Activated T-cell treated with anti-CD3 and anti-CD28 coated beads, Interleukin-2, amount 50 U/mL, for 1 hour (primary cell): ENCODE measurements around the gene ROBO3.

Experiments used
- DNase-seq: peaks from one replicate; pipeline ENCODE4 v3.0.0-alpha.2; 2020

The ROBO3 gene, protein sequence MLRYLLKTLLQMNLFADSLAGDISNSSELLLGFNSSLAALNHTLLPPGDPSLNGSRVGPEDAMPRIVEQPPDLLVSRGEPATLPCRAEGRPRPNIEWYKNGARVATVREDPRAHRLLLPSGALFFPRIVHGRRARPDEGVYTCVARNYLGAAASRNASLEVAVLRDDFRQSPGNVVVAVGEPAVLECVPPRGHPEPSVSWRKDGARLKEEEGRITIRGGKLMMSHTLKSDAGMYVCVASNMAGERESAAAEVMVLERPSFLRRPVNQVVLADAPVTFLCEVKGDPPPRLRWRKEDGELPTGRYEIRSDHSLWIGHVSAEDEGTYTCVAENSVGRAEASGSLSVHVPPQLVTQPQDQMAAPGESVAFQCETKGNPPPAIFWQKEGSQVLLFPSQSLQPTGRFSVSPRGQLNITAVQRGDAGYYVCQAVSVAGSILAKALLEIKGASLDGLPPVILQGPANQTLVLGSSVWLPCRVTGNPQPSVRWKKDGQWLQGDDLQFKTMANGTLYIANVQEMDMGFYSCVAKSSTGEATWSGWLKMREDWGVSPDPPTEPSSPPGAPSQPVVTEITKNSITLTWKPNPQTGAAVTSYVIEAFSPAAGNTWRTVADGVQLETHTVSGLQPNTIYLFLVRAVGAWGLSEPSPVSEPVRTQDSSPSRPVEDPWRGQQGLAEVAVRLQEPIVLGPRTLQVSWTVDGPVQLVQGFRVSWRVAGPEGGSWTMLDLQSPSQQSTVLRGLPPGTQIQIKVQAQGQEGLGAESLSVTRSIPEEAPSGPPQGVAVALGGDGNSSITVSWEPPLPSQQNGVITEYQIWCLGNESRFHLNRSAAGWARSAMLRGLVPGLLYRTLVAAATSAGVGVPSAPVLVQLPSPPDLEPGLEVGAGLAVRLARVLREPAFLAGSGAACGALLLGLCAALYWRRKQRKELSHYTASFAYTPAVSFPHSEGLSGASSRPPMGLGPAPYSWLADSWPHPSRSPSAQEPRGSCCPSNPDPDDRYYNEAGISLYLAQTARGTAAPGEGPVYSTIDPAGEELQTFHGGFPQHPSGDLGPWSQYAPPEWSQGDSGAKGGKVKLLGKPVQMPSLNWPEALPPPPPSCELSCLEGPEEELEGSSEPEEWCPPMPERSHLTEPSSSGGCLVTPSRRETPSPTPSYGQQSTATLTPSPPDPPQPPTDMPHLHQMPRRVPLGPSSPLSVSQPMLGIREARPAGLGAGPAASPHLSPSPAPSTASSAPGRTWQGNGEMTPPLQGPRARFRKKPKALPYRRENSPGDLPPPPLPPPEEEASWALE (N-terminal part only)

DNA sequence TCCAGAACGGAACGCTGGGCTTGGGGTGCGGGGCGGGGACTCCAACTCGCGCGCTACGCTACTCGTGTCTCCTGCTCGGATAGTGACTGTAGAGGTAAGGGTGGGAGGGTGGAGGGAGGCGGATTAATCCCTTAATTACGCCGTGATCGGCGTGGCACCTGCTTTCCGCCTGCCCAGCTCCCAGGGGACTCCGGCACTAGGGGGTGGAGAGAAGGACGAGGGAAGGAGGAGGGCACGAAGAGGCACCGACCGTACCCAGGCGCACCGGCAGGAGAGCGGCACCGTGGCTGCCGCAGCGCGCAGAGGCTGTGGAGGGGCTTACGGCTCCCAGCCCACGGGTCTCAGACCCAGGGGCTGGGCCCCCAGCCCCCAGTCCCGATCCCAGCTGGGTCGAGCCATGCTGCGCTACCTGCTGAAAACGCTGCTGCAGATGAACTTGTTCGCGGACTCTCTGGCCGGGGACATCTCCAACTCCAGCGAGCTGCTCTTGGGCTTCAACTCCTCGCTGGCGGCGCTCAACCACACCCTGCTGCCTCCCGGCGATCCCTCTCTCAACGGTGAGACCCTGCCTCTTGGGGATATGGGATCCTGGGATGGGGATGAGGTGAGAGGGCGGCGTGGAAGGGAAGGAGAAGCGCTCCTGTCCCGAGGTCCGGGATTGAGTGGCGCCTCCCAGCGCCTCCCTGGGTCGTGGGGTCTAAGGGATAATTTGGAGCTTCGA lies at the start of gene ROBO3:
TSS of gene ROBO3 (plus strand) at position 252 of the 721 bp plus-strand sequence. CDS start at position 398, 146 bp downstream.
- DNase-seq: no peak

DNA sequence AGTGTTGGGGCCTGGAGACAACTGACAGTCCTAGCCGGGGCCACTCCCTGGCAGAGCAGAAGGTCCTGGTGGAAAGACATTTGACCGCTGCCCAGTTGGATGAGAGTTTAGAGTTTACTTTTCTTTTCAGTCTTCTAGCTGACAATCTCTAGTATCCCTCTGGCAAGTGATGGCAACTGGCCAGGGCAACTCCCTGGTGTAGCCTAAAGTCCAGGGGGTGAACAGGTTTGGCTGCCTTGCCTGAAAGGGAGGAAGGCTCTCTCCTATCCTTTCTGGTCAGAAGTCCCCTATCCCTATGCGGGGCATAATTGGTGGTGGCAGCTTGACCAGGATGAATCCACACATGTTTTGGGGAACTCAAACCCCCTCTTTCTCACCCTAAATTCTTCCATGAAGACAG lies 48.2 kb upstream of the ROBO3 start:
- DNase-seq: no peak

DNA sequence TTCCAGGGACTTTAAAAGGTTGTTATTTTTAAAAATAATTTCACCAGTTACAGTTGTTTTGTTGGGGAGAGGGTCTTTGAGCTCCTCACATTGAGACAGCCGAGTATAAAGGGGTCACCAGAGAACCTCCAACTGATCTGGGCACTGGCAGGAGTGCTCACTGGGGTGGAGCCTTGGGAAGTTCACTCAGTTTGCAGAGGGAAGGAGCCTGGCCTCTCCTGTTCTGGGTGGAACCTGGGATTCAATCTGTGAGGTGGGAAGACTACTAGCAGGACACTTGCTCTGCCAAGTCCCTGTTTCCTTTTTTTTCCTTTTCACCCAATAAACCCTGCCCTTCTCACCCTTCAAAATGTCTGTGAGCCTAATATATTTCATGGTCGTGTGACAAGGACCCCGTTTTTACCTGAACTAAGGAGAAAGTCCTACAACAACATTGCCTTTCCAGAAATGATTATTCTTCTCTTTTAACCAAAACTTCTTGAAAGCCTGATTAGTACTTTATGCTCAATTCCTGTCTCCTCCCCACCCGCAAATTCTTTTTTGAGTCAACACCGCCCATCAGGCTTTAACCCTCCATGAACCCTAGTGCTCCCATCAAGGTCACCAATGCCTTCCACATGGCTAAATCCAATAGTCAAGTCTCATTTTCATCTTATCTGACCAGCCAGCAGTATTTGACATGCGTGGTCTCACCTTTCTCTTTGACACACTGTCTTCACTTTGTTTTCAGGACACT lies 43.1 kb upstream of the ROBO3 start:
- no peak for DNase-seq

DNA sequence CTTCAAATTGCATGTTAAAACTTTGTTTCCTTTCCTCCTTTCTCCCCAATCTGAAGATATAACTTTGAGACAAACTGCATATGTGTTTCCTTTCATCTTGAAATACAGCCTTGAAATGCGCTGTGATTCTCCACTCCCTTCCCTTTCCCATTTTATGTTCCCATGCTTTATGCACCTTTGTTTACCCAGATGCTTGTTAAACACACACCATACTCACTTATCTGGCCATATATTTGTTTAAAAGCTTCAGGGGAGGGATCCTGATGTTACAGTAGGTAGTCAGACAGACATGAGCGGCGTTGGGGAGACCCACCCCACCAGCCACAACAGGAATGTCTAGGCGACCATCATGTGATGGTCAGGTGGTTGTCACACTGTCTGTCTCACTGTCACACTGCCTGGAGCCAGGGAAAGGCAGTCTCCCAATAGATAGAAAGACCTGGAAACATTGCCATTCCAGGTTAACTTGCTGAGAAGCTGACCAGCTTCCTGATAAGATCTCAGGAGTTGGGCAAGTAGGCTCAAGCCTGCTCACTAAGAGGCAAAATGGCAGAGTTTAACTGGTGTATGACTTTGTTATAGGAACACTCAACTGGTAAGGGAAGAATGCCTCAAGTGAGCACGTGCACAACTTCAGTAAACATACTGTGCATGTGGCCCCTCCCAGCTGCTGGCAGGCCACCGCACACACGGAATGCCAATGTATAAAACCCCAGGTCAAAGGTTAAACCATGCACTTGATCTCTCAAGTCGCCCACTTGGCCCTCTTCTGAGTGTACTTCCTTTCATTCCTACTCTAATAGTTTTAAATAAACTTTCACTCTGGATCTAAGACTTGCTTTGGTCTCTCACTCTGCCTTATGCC lies 41.5 kb upstream of the ROBO3 start:
- no peak for DNase-seq

DNA sequence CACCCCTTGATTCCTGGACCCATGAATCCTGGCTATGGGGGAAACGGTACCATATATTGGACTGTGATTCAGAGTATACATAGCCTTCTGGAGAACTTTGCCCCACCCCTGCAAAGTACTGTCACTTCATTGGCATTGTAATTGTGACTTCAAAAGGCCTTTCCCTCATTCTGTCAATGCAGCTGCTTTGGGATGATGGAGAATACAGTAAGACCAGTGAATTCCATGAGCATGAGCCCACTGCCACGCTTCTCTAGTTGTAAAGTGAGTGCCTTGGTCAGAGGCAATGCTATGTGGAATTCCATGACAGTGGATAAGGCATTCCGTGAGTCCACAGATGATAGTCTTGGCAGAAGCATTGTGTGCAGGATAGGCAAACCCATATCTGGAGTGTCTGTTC lies 39.4 kb upstream of the ROBO3 start:
- no peak for DNase-seq

DNA sequence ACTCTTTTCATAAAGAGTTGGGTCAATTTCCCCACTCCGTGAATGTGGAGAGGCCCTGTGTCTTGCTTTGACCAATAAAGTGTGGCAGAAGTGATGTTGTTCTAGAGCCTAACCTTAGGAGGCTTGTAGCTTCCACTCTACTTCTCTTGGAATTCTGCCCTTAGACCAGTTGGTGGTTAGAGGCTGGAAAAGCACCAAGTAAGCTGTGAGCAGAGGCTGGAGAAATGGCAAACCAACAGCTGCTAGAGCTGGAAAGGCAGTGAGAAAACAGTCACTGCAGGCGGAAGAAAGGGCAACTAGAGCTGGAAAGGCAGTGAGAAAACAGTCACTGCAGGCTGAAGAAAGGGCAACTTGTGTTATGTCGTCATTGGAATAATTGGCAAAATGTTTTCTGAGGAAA lies 35.2 kb upstream of the ROBO3 start:
- no peak for DNase-seq

DNA sequence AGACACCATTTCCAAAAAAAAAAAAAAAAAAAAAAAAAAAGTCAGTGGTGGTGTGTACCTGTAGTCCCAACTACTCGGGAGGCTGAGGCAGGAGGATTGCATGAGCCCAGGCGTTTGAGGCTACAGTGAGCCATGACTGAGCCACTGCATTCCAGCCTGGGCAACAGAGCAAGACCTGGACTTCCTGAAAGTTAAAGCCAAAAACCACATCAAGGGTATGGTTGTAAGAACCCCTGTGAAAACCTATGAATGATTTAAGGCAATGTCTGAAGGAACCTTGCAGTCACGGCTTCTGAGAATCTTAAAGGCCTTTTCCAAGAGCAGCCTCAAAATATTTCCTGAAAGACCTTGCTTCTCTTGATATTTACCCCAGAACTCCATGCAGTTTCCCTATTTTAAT lies 34.5 kb upstream of the ROBO3 start:
- DNase-seq: no peak

DNA sequence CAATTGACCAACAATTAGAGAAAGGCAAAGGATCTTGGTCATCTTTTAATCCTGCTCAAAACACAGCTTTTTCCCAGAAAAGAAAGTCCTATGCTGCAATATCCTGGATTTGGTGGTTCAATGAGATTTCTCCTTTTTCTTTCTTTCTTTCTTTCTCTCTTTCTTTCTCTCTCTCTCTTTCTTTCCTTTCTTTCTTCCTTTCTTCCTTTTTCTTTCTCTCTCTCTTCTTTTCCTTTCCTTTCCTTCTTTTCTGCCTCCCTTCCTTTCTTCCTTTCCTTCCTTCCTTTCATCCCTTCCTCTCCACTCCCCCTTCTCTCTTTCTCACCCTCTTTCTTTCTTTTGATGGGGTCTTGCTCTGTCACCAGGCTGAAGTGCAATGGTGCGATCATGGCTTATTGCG lies 33.3 kb upstream of the ROBO3 start:
- no peak for DNase-seq

DNA sequence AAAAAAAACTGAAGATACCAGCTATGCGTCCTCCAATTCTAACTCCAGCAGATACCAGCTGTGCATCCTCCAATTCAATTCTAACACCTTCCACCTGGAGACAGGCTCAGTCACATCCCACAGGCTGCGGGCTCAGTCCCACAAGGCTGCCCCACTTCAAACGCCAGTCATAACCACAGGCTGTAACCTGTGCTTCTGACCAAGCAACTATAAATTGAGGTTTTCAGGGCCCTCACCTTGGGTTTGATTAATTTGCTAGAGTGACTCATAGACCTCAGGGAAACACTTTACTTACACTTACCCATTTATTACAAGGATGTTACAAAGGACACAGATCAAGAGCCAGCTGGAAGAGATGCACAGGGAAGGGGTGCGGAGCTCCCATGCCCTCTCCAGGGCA lies 32.7 kb upstream of the ROBO3 start:
- no peak for DNase-seq

DNA sequence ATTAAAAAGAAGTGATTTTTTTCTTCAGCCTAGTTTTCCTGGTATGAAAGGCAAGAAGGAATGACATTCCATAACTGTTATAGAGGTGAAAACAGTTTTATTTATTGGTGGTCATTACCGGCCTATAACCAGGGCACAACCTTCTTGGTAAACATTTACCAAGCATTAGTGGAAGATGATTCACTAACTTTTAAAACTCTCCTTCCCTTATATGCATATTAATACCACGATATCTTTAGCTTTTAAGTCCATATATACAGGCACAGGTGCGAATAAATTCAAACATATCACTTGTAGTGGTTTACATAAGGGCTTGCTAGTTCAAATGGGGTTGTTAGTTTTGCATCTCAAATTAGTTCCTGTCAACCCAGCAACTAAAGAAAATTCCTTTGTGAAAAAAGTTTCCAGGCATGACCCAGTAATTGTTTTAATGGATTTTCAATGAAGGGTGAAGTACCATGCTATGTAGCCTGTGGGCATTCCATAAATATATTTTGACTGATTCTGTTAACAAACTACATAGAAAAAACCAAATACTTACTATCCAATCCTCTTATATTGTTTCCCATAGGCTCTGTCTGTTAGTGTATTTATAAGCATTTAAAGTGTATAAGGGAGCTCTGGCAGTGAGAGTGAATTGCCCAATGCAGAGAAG lies 30.6 kb upstream of the ROBO3 start:
- DNase-seq: no peak

DNA sequence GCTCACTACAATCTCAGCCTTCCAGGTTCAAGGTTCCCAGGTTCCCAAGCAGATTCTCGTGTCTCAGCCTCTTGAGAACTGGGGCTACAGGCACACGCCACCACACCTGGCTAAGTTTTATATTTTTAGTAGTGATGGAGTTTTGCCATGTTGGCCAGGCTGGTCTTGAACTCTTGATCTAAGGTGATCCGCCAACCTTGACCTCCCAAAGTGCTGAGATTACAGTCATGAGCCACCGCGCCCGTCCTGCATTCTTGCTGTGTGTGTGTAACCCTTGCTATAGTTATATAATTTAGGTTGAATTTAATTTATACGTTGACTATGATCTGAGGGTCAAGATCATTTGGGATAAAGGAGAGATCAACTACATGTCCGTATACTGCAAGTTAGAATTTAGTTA lies 29.3 kb upstream of the ROBO3 start:
- DNase-seq: no peak

DNA sequence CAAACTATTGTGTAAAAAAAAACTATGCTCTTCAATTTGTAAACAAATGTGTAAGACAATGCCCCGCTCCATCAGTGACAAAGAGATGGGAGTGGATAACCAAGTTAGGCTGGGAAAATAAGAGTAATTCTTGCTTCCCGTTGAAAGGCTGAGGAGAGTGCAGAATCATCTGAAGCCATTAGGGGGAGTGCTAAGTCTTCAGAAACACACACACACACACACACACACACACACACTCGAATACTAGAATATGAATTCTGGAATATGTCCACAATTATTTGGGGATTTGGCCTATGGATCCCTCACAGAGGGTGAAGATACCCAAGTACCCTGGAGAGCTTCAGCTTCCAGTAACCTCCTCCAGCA lies 27.8 kb upstream of the ROBO3 start:
- DNase-seq: no peak

DNA sequence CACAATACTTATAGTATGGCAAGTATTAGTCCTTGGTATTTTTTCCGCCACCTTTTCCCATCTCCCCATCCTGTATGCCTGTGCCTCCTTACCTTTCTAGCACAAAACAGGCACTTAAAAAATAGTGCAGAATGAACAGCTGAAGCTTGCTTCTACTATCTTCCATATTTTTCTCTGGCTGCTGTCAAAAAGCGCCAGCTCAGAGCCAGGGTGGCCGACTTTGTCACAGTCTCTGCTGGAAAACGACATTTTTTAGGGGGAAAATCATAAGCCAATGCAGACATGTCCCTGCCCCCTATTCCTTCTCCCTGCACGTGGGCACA lies 26.5 kb upstream of the ROBO3 start:
- no peak for DNase-seq

DNA sequence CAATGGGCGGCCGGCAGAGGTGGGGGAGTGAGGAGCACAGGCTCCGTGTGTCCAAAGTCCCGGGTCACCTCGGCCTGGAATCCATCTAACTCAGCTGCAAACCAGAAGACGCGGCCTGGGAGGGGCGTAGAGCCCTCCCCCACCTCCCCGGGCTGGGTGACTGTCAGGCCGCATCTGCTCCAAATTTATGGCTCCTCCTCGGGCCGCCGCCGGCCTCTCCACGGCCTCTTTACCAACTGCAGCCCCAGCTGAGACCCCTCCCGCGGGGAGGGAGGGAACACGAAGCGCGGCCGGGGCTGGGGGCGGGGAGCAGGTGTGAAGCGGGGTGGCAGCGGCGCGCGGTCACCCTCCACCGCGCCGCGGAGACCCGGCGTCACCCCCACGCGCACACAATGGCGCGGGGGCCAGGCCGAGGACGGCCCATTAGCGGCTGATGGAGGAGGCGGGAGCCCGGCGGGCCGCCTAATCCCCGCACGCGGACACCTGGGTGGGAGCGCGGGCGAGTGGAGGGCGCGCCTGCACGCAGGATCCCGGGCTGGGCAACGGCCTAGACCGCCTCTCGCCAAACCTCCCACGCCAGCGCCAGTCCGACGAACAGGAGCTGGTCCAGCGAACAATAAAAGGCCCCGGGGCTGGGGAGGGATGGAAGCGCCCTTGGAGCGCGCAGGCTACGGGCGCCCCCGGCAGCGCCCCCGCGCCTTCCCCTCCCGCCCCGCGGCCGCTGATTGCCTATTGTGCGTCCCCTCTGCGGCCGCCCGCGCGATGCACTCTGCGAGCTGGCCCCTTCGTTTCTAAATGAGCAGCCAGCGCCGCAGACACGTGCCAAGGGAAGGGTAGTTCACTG lies 25.9 kb upstream of the ROBO3 start:
- DNase-seq: peak; percentile 27

DNA sequence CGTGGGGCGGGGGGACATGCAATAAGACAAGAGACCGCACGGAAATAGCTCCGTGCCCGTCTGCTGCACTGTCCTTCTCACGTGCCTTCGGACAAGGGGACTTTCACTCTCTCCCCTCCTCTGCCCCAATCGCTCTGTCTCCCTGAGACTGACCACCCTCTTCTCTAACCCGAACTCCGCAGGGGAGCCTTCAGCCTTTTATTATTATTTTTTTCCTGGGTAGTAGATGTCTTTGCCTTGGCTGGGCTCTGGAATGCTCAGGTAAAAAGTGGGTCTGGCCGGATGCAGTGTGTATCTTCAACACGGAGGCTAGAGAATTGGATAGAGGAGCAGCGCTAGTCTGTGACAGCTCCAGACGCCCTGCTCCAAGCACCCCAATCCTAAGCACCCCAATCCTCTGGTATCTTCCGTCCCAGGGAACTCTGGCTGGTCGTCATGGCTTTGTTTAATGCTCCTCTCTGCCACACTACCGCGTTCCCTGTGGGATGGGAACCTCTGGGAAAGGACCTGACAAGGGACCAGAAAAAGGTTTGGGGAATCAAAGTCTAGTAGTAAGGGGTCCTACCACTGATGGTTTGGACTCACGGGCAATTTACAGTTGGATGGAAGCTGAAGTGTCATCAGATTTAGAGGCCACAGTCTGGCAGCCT lies 25.1 kb upstream of the ROBO3 start:
- no peak for DNase-seq

DNA sequence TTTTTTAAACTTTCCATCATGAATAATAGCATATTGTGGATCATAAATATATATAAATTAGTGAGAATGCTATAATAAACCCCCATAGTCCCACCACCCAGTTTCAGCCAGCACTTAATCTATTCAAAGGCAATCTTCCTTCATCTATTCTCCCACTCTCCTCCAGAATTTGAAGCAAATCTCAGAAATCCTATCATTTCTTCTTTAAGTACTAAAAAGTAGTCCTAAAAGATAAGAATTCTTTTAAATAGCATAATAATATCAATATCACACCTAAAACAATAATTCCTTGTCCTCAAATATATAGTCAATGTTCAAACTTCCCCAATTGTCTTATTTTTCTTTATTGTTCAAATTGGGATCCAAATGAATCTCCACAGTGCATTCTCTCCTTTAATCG lies 24.6 kb upstream of the ROBO3 start:
- DNase-seq: no peak

DNA sequence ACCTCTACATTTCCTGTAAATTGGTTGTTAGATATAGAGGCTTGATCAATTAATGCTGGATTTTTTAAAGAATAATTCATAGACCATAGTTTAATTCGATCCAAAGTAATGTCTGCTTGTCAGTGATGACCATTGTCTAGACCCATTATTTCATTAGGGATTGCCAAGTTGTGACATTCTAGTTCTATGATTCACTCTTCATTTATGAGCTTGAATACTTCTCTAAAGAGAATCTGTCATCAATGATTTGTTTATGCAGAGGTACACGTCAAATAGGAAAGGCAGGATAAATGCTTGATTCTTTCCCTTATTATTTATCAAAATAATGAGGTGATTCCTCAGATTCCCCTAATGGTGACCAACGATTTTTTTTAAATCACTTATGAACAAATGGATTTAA lies 24.0 kb upstream of the ROBO3 start:
- no peak for DNase-seq

DNA sequence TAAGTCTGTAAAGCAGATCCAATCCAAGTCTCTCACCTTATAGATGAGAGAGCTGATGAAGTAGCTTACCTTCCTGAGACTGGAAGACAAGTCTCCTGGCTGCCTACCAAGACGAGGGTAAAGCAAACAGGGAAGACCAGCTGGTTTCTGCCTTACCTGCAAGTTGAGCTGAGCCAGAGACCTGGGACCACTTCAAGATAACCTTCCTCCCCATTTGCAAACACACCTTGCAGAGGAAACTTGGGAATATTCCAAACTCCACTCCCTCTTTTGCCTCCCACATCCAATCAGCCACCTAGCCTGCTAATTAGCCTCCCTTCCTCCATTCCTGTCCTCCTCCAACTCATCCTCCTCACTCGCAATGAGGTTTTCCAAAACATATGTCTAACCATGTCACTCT lies 23.4 kb upstream of the ROBO3 start:
- DNase-seq: no peak

DNA sequence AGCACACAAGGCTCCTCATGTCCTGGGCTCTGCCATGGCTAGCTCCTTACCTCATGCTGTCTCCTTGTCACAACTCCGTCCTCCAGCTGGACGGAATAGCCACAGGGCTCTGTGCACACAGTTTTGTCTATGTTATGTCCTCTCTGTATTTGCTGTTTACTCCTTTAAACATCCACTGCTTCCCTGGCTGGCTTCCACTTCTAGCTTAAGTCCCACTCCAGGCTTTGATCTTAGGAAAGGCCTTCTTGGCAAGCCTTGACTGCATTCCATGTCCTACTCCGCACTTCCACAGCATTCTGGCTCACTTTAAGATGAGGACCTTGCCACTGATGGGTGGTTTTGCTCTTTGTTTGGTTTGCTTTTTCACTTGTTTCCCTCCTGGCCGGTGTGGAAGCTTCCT lies 22.9 kb upstream of the ROBO3 start:
- DNase-seq: no peak
